Measurements from ENCODE around the gene PLA2G4D. TPM values are rescaled to one million over a fixed set of nuclear protein-coding genes. Genes with fewer than 3 reads are reported as not detected.

PLA2G4D gene
- total and polyA plus RNA-seq, 10 of the 15 experiments (the other 5 are each of a cell fraction or from before 2014, with no cell fraction given), result 0.03 TPM; not detected in 9

DNA sequence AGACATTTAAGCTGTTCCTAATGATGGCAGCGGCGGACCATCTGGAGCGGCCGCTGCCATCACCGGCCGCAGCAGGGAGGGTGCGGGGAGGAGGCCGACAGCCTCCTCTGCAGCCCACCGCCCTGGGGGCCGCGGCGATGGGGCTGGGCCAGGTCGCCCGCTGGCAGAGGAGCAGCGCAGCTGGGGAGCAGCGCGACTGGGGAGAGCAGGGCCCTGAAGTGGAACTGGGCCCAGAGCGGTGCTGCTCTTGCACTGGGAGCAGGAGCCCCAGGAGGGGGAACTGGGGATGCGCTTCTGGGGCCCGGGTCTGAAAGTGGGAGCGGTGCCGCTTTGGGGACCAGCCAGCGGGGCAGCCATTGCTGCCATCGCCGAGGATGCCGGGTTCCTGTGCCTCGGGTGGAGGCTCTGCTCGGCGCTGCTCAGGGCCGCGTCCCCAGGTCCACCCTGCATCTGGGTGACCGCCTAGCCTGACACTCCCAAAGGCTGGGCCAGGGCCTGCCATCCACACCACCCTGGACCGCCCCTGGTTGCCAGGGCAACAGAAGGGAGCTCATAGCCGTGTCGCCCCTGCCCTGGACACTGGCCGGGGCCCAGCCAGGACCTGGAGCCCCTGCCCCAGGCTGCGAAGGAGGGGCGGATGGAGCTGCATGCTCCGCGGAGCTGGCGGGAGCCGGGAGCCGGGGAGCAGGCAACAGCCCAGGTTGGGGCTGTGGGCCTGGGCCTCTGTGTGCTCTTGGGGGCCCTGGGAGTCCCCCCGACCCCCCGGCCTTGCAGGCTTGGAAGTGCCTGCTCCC, 58.1 kb downstream of the PLA2G4D start:
- 96% methylated on average over 42 of the region's 45 CpGs for WGBS (ENCODE audit: insufficient coverage, insufficient replicate concordance, low lambda C conversion rate, missing lambda C conversion rate)

DNA sequence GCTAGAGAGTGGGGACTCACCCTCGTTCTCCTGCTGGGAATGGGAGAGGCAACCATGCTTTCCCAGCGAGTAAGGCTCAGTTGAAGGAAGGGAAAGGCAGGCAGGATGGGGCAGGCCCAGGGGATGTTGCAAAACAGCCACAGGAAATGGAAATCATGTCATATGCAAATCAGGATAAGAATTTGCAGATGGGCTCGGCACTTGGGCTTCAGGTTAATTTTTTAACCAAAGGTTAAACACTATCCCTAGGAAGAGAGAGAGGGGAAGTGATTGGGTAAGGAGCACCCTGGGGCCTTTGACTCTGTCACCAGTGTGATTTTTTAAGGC, 59.0 kb downstream of the PLA2G4D start:
- 17% methylated on average over 3 of the region's 3 CpGs for WGBS (ENCODE audit: insufficient coverage, insufficient replicate concordance, low lambda C conversion rate, missing lambda C conversion rate)
- peak overlapping the region; percentile 92 for H3K4me2 ChIP-seq (ENCODE audit: control insufficient read depth, insufficient read depth)
- no peak for TF ChIP-seq CBFB (IDR thresholded peaks at IDR 0.05; ENCODE audit: low read depth)
- TF ChIP-seq SMC3 (IDR thresholded peaks at IDR 0.05; ENCODE audit: borderline replicate concordance, low read length), result no peak
- TF ChIP-seq, protein P1, sequence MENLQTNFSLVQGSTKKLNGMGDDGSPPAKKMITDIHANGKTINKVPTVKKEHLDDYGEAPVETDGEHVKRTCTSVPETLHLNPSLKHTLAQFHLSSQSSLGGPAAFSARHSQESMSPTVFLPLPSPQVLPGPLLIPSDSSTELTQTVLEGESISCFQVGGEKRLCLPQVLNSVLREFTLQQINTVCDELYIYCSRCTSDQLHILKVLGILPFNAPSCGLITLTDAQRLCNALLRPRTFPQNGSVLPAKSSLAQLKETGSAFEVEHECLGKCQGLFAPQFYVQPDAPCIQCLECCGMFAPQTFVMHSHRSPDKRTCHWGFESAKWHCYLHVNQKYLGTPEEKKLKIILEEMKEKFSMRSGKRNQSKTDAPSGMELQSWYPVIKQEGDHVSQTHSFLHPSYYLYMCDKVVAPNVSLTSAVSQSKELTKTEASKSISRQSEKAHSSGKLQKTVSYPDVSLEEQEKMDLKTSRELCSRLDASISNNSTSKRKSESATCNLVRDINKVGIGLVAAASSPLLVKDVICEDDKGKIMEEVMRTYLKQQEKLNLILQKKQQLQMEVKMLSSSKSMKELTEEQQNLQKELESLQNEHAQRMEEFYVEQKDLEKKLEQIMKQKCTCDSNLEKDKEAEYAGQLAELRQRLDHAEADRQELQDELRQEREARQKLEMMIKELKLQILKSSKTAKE (IDR thresholded peaks at IDR 0.05; ENCODE audit: low read depth, poor library complexity, severe bottlenecking), result no peak
- peak; percentile 46; the same call in 1 of the 2 replicates for TF ChIP-seq POLR2A (IDR thresholded peaks at IDR 0.05; ENCODE audit: low read depth, low read length)
- TF ChIP-seq MEF2A (IDR thresholded peaks at IDR 0.05; ENCODE audit: insufficient read depth, low read depth, low read length), result no peak
- no peak for TF ChIP-seq ZZZ3 (IDR thresholded peaks at IDR 0.05; ENCODE audit: control insufficient read depth, insufficient read length, low read depth)
- no peak for TF ChIP-seq NFYA (IDR thresholded peaks at IDR 0.05; ENCODE audit: borderline replicate concordance, low read depth, low read length)
- no peak for TF ChIP-seq IRF4 (IDR thresholded peaks at IDR 0.05; ENCODE audit: low read depth, low read length)
- TF ChIP-seq YY1 (IDR thresholded peaks at IDR 0.05; ENCODE audit: low read depth, low read length), result no peak
- TF ChIP-seq, protein P2, sequence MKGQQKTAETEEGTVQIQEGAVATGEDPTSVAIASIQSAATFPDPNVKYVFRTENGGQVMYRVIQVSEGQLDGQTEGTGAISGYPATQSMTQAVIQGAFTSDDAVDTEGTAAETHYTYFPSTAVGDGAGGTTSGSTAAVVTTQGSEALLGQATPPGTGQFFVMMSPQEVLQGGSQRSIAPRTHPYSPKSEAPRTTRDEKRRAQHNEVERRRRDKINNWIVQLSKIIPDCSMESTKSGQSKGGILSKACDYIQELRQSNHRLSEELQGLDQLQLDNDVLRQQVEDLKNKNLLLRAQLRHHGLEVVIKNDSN (IDR thresholded peaks at IDR 0.05; ENCODE audit: borderline replicate concordance, extremely low read length, insufficient read depth, low read depth, low read length), result no peak
- TF ChIP-seq SMAD1 (IDR thresholded peaks at IDR 0.05; ENCODE audit: low read depth, partially characterized antibody), result no peak

More for the DNA sequence above, 58.1 kb downstream of the PLA2G4D start:
- FAIRE-seq (no peak), DNase-seq (ENCODE audit: low read depth, low spot score) (no peak), ATAC-seq (no peak)
- no TSS peak for BruUV-seq (replicated peaks)
- Histone ChIP-seq H3K4me3 (no peak overlapping the region), H3K9ac (ENCODE audit: control insufficient read depth, insufficient read depth, low read length) (no peak overlapping the region), H3K27ac (ENCODE audit: control insufficient read depth, insufficient read depth) (no peak overlapping the region; the same call in 1 of the 2 replicates), H2AFZ (ENCODE audit: control insufficient read depth, low read depth, low read length) (no peak overlapping the region), H3K4me2 (ENCODE audit: control insufficient read depth, insufficient read depth) (no peak overlapping the region), H3K9me3 (replicated peaks; ENCODE audit: control insufficient read depth, insufficient read depth, low read length) (peaks cover 4% of the 10 kb centered on the region; the same call in 2 of the 3 replicates), H3K79me2 (ENCODE audit: control insufficient read depth, insufficient read depth, low read length) (peaks cover 2% of the 10 kb centered on the region), H3K27me3 (replicated peaks in 1 of 2; ENCODE audit: control insufficient read depth in 2 of 2, insufficient read depth in 2 of 2, low read length in 1 of 2) (no peaks in the 10 kb centered on the region), H3K36me3 (ENCODE audit: control insufficient read depth in 2 of 2, insufficient read depth in 2 of 2, low read length in 1 of 2) (no peaks in the 10 kb centered on the region), H4K20me1 (ENCODE audit: control insufficient read depth, insufficient read depth) (no peaks in the 10 kb centered on the region), H3K4me1 (ENCODE audit: control insufficient read depth, insufficient read depth, low read length) (peaks cover 29% of the 10 kb centered on the region)
- intact Hi-C loops (cut with micrococcal nuclease; ENCODE audit: unreplicated experiment), result no loop called here
- POLR2A ChIA-PET, result interaction anchor here (0.6 to 1.0 kb wide), 2 partner anchors 26 to 64 kb away, joined by 3 read pairs; no protein-coding TSS in a partner anchor
- SMC1A ChIA-PET (ENCODE audit: uncharacterized antibody, unreplicated experiment), result interaction anchor here (0.9 kb wide), 1 partner anchor 30 kb away, joined by 3 read pairs; no protein-coding TSS in a partner anchor
- TF ChIP-seq ESRRA (IDR thresholded peaks at IDR 0.05; ENCODE audit: low read length), result no peak
- TF ChIP-seq FOXK2 (IDR thresholded peaks at IDR 0.05), result no peak
- no peak for TF ChIP-seq RBBP5 (conservative IDR thresholded peaks at IDR 0.05)
- no peak for TF ChIP-seq CREB1 (IDR thresholded peaks at IDR 0.05; ENCODE audit: low read depth)
- no peak for TF ChIP-seq CBX3 (IDR thresholded peaks at IDR 0.05; ENCODE audit: borderline replicate concordance, low read depth)
- no peak for TF ChIP-seq EP300 (IDR thresholded peaks at IDR 0.05; ENCODE audit: borderline replicate concordance in 1 of 2, control insufficient read depth in 1 of 2, low read depth in 2 of 2, low read length in 2 of 2)
- RAD21 ChIA-PET (ENCODE audit: unreplicated experiment), result interaction anchor here (1.2 kb wide), 1 partner anchor 64 kb away, joined by 3 read pairs; the partner anchor contains the start of gene EHD4
- CTCF ChIA-PET, result interaction anchor here (0.6 to 1.1 kb wide), 4 partner anchors 15 to 139 kb away, joined by 3 read pairs; no protein-coding TSS in a partner anchor
- in situ Hi-C loops (cut with MboI), result no loop called here

More for the DNA sequence above, 59.0 kb downstream of the PLA2G4D start:
- no TSS peak for BruUV-seq (replicated peaks)
- ATAC-seq (peak; percentile 76), DNase-seq (ENCODE audit: low read depth, low spot score) (peak; percentile 52), FAIRE-seq (peak; percentile 90)
- Histone ChIP-seq H3K27ac (ENCODE audit: control insufficient read depth, insufficient read depth) (peak overlapping the region; percentile 78), H3K36me3 (ENCODE audit: control insufficient read depth in 2 of 2, insufficient read depth in 2 of 2, low read length in 1 of 2) (no peaks in the 10 kb centered on the region), H3K4me1 (ENCODE audit: control insufficient read depth, insufficient read depth, low read length) (peaks cover 29% of the 10 kb centered on the region), H2AFZ (ENCODE audit: control insufficient read depth, low read depth, low read length) (peak overlapping the region; percentile 83), H3K9me3 (replicated peaks; ENCODE audit: control insufficient read depth, insufficient read depth, low read length) (peaks cover 4% of the 10 kb centered on the region; the same call in 2 of the 3 replicates), H3K9ac (ENCODE audit: control insufficient read depth, insufficient read depth, low read length) (peak overlapping the region; percentile 45), H3K79me2 (ENCODE audit: control insufficient read depth, insufficient read depth, low read length) (peaks cover 2% of the 10 kb centered on the region), H4K20me1 (ENCODE audit: control insufficient read depth, insufficient read depth) (no peaks in the 10 kb centered on the region), H3K4me3 (peak overlapping the region; percentile 48), H3K27me3 (replicated peaks in 1 of 2; ENCODE audit: control insufficient read depth in 2 of 2, insufficient read depth in 2 of 2, low read length in 1 of 2) (no peaks in the 10 kb centered on the region)
- intact Hi-C loops (cut with micrococcal nuclease; ENCODE audit: unreplicated experiment) (no loop called here), in situ Hi-C loops (cut with MboI) (no loop called here)
- ChIA-PET SMC1A (ENCODE audit: uncharacterized antibody, unreplicated experiment) (interaction anchor here (0.9 kb wide), 1 partner anchor 29 kb away, joined by 3 read pairs; no protein-coding TSS in a partner anchor), CTCF (no interaction called here), POLR2A (interaction anchor here (1.0 kb wide), 1 partner anchor 63 kb away, joined by 3 read pairs; no protein-coding TSS in a partner anchor), RAD21 (ENCODE audit: unreplicated experiment) (interaction anchor here (1.2 kb wide), 1 partner anchor 63 kb away, joined by 3 read pairs; the partner anchor contains the start of gene EHD4)

Data from GM12878 (cell line).